ENCODE results near the gene GPAM. TPM values are rescaled to one million over a fixed set of nuclear protein-coding genes. Genes with fewer than 3 reads are reported as not detected.

The GPAM gene
- polyA plus RNA-seq, 1 of the 3 experiments (the other 2 are of a cell fraction), result 2.1 TPM

GRCh38 chr10:112146799-112147198 lies 36.8 kb downstream of the GPAM start:
- Histone ChIP-seq H3K27ac (ENCODE audit: low read depth in 2 of 2, low read length in 1 of 2) (no peak overlapping the region), H3K36me3 (replicated peaks in 1 of 2; ENCODE audit: control insufficient read depth in 1 of 2, insufficient read depth in 2 of 2, low read length in 1 of 2) (peaks cover 4 to 24% of the 10 kb centered on the region in 2 experiments), H3K9me3 (no peaks in the 10 kb centered on the region), H3K4me1 (ENCODE audit: control insufficient read depth in 1 of 2, insufficient read depth in 2 of 2, low read depth in 1 of 2, low read length in 1 of 2) (peaks cover 0 to 3% of the 10 kb centered on the region in 2 experiments; a peak in 1 of 4 replicates), H3K79me2 (ENCODE audit: insufficient read depth) (no peaks in the 10 kb centered on the region), H4K20me1 (ENCODE audit: insufficient read depth) (no peaks in the 10 kb centered on the region), H2AFZ (ENCODE audit: low read depth) (no peak overlapping the region), H3K9ac (no peak overlapping the region), H3F3A (replicated peaks; ENCODE audit: insufficient read depth) (no peaks in the 10 kb centered on the region), H3K9me2 (no peaks in the 10 kb centered on the region), H3K4me3 (ENCODE audit: low read depth in 2 of 2, low read length in 1 of 2) (no peak overlapping the region), H3K27me3 (ENCODE audit: insufficient read depth) (no peaks in the 10 kb centered on the region), H3K4me2 (no peak overlapping the region)
- CTCF ChIA-PET, result interaction anchor here (1.5 kb wide), 1 partner anchor 161 kb away, joined by 3 read pairs; no protein-coding TSS in a partner anchor
- 85% methylated on average over 6 of the region's 6 CpGs for WGBS (ENCODE audit: low lambda C conversion rate)
- POLR2A ChIA-PET, result interaction anchor here (0.9 kb wide), 1 partner anchor 21 kb away, joined by 4 read pairs; no protein-coding TSS in a partner anchor
- no peak for DNase-seq
- TF ChIP-seq IRF3 (IDR thresholded peaks at IDR 0.05; ENCODE audit: low read depth, low read length) (no peak), NFIC (IDR thresholded peaks at IDR 0.05; ENCODE audit: borderline replicate concordance) (no peak), RAD21 (IDR thresholded peaks at IDR 0.05; ENCODE audit: low read length) (no peak), USF1 (IDR thresholded peaks at IDR 0.05; ENCODE audit: borderline replicate concordance, low read depth) (no peak), NRF1 (IDR thresholded peaks at IDR 0.05; ENCODE audit: low read depth, low read length) (no peak), GATA2 (CRISPR knock-in tag; IDR thresholded peaks at IDR 0.05) (no peak), TAF1 (IDR thresholded peaks at IDR 0.05; ENCODE audit: borderline replicate concordance, low read depth, low read length) (no peak), FOSL2 (IDR thresholded peaks at IDR 0.05; ENCODE audit: borderline replicate concordance, low read depth) (no peak), SIN3A (IDR thresholded peaks at IDR 0.05; ENCODE audit: borderline replicate concordance, low read depth, low read length) (no peak), YY1 (IDR thresholded peaks at IDR 0.05; ENCODE audit: low read depth) (no peak), EZH2phosphoT487 (IDR thresholded peaks at IDR 0.05; ENCODE audit: borderline replicate concordance, low read depth) (no peak), ZBTB33 (IDR thresholded peaks at IDR 0.05; ENCODE audit: borderline replicate concordance, low read depth) (no peak), RXRA (IDR thresholded peaks at IDR 0.05; ENCODE audit: borderline replicate concordance, low read depth) (no peak), RCOR1 (IDR thresholded peaks at IDR 0.05; ENCODE audit: low read length) (no peak), GABPA (IDR thresholded peaks at IDR 0.05; ENCODE audit: low read depth) (no peak), FOXJ3 (CRISPR knock-in tag; IDR thresholded peaks at IDR 0.05) (no peak), CTCF (IDR thresholded peaks at IDR 0.05) (no peak), TCF12 (IDR thresholded peaks at IDR 0.05) (no peak), JUND (IDR thresholded peaks at IDR 0.05) (no peak), CHD2 (IDR thresholded peaks at IDR 0.05; ENCODE audit: low read length, partially characterized antibody) (no peak)

Data from SK-N-SH (cell line).